Measurements from ENCODE around the gene ARHGEF39.

DNA sequence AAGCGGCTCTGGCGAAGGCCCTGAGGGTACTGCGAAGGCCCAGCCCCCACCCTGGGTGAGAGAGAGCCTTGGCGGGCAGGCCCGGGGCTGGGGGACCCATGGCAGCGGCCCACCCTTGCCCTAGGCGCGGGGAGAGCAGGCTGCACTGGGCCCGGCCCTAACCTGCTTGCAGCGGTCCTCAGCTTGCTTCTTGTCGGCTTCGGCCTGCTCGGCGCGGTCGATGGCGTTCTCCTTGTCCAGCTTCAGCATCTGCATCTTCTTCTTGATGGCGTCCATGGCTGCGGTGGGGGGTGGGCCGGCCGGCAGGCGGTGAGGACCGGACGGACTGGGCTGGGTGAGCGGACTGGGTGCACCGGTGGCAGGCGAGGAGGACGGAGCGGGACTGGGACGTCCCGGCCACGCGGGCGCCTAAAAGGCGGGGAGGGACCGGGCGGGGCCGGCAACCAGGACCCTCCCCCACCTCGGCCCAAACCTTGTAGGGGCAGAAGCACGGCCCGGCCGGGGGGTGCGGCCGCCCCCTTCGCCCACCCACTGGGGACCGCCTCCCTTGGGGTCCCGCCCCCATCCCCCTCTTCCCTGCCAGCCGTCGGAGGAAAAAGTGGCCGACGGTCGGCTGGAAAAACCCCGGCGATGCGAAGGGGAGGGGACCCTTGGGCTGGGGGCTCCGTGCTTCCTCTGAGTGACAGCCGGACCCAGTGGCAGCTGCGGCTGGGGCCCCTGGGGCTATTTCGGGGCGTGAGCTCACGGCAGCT lies 24.7 kb upstream of the ARHGEF39 start, which contains the start of gene TPM2:
- no peak for TF ChIP-seq POLR2A (IDR thresholded peaks at IDR 0.05; ENCODE audit: low read depth, low read length)
- no peak for TF ChIP-seq POLR2AphosphoS5 (IDR thresholded peaks at IDR 0.05; ENCODE audit: low read depth, low read length)
- TF ChIP-seq TAF1 (IDR thresholded peaks at IDR 0.05; ENCODE audit: borderline replicate concordance, low read depth, low read length) = no peak
